GM23338 (cell line): ENCODE data around the gene CPXM2. TPM values are rescaled to one million over a fixed set of nuclear protein-coding genes. Genes with fewer than 3 reads are reported as not detected.

Source experiments
- ATAC-seq: fragments of 200-7000 bp; cut with Tn5 transposase; 3 replicates; pipeline ENCODE4 v1.9.1; 2020
- DNase-seq: peaks from one replicate; pipeline ENCODE4 v3.0.0-alpha.2; 2015; ENCODE audit warnings: low spot score
- H2AFZ ChIP-seq: fragments of 200-600 bp; sonication (generic); 2 replicates; pipeline ENCODE4 v1.8.0; 2016; ENCODE audit warnings: antibody characterized with exemption, mild to moderate bottlenecking, moderate library complexity
- H3F3A ChIP-seq: fragments of 200-600 bp; sonication (generic); replicated peaks from 2 replicates; pipeline ENCODE4 v1.8.0; 2017; ENCODE audit warnings: antibody characterized with exemption, mixed run types, low read depth
- H3K27ac ChIP-seq: fragments of 200-600 bp; sonication (generic); 2 replicates; pipeline ENCODE4 v1.6.1; 2016; ENCODE audit warnings: low read depth
- H3K27me3 ChIP-seq: fragments of 200-600 bp; sonication (generic); 2 replicates; pipeline ENCODE4 v1.8.0; 2016; ENCODE audit warnings: mild to moderate bottlenecking, mixed run types, moderate library complexity; ENCODE audit not compliant: insufficient read depth
- H3K36me3 ChIP-seq: fragments of 200-600 bp; sonication (generic); 2 replicates; pipeline ENCODE4 v1.8.0; 2016; ENCODE audit warnings: mild to moderate bottlenecking; ENCODE audit not compliant: insufficient read depth
- H3K4me1 ChIP-seq: fragments of 200-600 bp; sonication (generic); 2 replicates; pipeline ENCODE4 v1.8.0; 2016; ENCODE audit warnings: mild to moderate bottlenecking, moderate library complexity; ENCODE audit not compliant: insufficient read depth
- H3K4me2 ChIP-seq: fragments of 200-600 bp; sonication (generic); 2 replicates; pipeline ENCODE4 v1.7.1; 2017; ENCODE audit warnings: mixed run types
- H3K4me3 ChIP-seq: fragments of 200-600 bp; sonication (generic); 2 replicates; pipeline ENCODE4 v1.6.1; 2016; ENCODE audit warnings: mixed run types
- H3K79me2 ChIP-seq: fragments of 200-600 bp; sonication (generic); replicated peaks from 2 replicates; pipeline ENCODE4 v1.8.0; 2017; ENCODE audit warnings: mild to moderate bottlenecking; ENCODE audit not compliant: insufficient read depth
- H3K9me2 ChIP-seq: fragments of 200-600 bp; sonication (generic); 2 replicates; pipeline ENCODE4 v1.8.0; 2017; ENCODE audit not compliant: insufficient read depth
- H4K20me1 ChIP-seq: fragments of 200-600 bp; sonication (generic); replicated peaks from 2 replicates; pipeline ENCODE4 v1.8.0; 2017; ENCODE audit warnings: mild to moderate bottlenecking; ENCODE audit not compliant: insufficient read depth
- H3K27ac Mint-ChIP-seq: 2 replicates; pipeline ENCODE4 v1.8.0; 2020; ENCODE audit warnings: inconsistent platforms, mild to moderate bottlenecking, moderate library complexity, mixed read lengths
- H3K27me3 Mint-ChIP-seq: 3 replicates; pipeline ENCODE4 v1.8.0; 2022; ENCODE audit warnings: low read depth, mild to moderate bottlenecking, moderate library complexity, mixed read lengths, inconsistent platforms; ENCODE audit not compliant: insufficient read depth, poor library complexity
- H3K36me3 Mint-ChIP-seq: 3 replicates; pipeline ENCODE4 v1.8.0; 2021; ENCODE audit warnings: low read depth, mild to moderate bottlenecking, inconsistent platforms, moderate library complexity, mixed read lengths
- H3K4me1 Mint-ChIP-seq: 3 replicates; pipeline ENCODE4 v1.8.0; 2020; ENCODE audit warnings: mild to moderate bottlenecking, inconsistent platforms, mixed read lengths
- H3K4me3 Mint-ChIP-seq: 3 replicates; pipeline ENCODE4 v1.8.0; 2021; ENCODE audit warnings: moderate library complexity, mild to moderate bottlenecking, inconsistent platforms, mixed read lengths
- H3K9me3 Mint-ChIP-seq: 3 replicates; pipeline ENCODE4 v1.8.0; 2020; ENCODE audit warnings: moderate library complexity, mild to moderate bottlenecking, inconsistent platforms, mixed read lengths
- CREB1 ChIP-seq: fragments of 250-450 bp; sonication (Bioruptor Pico); IDR thresholded peaks from 2 replicates; pipeline ENCODE4 v1.5.0; 2020; ENCODE audit warnings: low read depth, mild to moderate bottlenecking, moderate library complexity
- EZH2 ChIP-seq: fragments of 200-600 bp; sonication (generic); IDR thresholded peaks from one replicate; pipeline ENCODE4 v1.8.0; 2017; ENCODE audit warnings: antibody characterized with exemption, mild to moderate bottlenecking, low read depth; ENCODE audit not compliant: unreplicated experiment
- EZH2phosphoT487 ChIP-seq: fragments of 200-600 bp; sonication (generic); IDR thresholded peaks from one replicate; pipeline ENCODE4 v1.8.1; 2018; ENCODE audit warnings: antibody characterized with exemption; ENCODE audit not compliant: unreplicated experiment
- JUNB ChIP-seq: IDR thresholded peaks from one replicate; pipeline ENCODE4 v1.6.1; 2016; ENCODE audit warnings: antibody characterized with exemption; ENCODE audit not compliant: unreplicated experiment
- NANOG ChIP-seq: IDR thresholded peaks from 2 replicates; pipeline ENCODE4 v1.6.1; 2016; ENCODE audit warnings: antibody characterized with exemption, borderline replicate concordance
- POLR2AphosphoS5 ChIP-seq: IDR thresholded peaks from 2 replicates; pipeline ENCODE4 v1.6.1; 2016; ENCODE audit warnings: antibody characterized with exemption, low read depth
- STAT1 ChIP-seq: IDR thresholded peaks from one replicate; pipeline ENCODE4 v1.6.1; 2016; ENCODE audit warnings: antibody characterized with exemption; ENCODE audit not compliant: unreplicated experiment
- ZNF114 ChIP-seq: fragments of 250-450 bp; sonication (Bioruptor Pico); IDR thresholded peaks from 2 replicates; pipeline ENCODE4 v1.5.0; 2020; ENCODE audit warnings: mild to moderate bottlenecking, moderate library complexity
- ZNF331 ChIP-seq: fragments of 250-450 bp; sonication (Bioruptor Pico); IDR thresholded peaks from 2 replicates; pipeline ENCODE4 v1.5.0; 2020; ENCODE audit warnings: low read depth, mild to moderate bottlenecking, moderate library complexity
- polyA plus RNA-seq: library from polyadenylated mRNA; unstranded; fragments of >200 nt; fragmentation: Nextera tagmentation; extraction: Ambion mirVana; gene quantifications from 2 replicates; pipeline ENCODE4 v1.2.1, GENCODE V29; 2016
- total RNA-seq: library from RNA; depleted of rRNA; stranded (reverse); fragments of >200 nt; shearing (Covaris generic); gene quantifications from 2 replicates; pipeline ENCODE4 v1.2.3, GENCODE V29; 2014
- TF ChIP-seq, protein P1 (sequence below): IDR thresholded peaks from one replicate; pipeline ENCODE4 v1.6.1; 2018; ENCODE audit warnings: antibody characterized with exemption; ENCODE audit not compliant: unreplicated experiment
- TF ChIP-seq, protein P2 (sequence below), 2 experiments: fragments of 200-600 bp in 1 of 2; sonication (generic) in 1 of 2; conservative IDR thresholded peaks; 2 replicates each; pipeline versions ENCODE4 v1.5.1 to v1.6.1; 2016 to 2017; ENCODE audit warnings: antibody characterized with exemption in 2 of 2, low read depth in 2 of 2, mild to moderate bottlenecking in 2 of 2, moderate library complexity in 1 of 2
- TF ChIP-seq, protein P3 (sequence below): IDR thresholded peaks from 2 replicates; pipeline ENCODE4 v1.6.1; 2016; ENCODE audit warnings: antibody characterized with exemption
- TF ChIP-seq, protein P4 (sequence below): fragments of 250-450 bp; sonication (Bioruptor Pico); IDR thresholded peaks from 2 replicates; pipeline ENCODE4 v1.5.0; 2020; ENCODE audit warnings: mild to moderate bottlenecking, moderate library complexity

The CPXM2 gene
- total and polyA plus RNA-seq, 2 experiments from 2014 or later, result 1.6 to 8.1 TPM

DNA sequence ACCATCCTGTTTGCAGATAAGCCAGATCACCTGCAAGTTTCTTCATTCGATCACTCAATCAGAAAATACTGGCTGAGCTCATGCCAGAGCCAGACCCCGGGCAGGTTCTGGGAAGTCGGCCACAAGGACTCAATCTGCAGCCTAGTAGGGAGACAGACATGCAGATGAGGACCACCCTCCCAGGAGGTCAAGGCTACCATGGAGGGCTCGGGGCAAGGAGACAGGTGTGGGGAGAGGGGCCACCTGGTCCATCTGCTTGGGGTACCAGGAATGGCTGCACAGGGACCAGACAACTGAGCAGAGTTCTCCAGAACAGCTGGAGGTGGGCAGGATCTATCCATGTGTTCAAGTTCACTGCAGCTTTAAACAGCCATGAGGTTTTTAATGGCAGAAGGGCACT lies 16.8 kb upstream of the CPXM2 start:
- no peaks in the 10 kb centered on the region for H3K9me3 Mint-ChIP-seq
- no peaks in the 10 kb centered on the region for H3K9me2 ChIP-seq
- ATAC-seq (no peak), DNase-seq (no peak)
- H3K4me1 ChIP-seq, result peaks cover 30% of the 10 kb centered on the region
- H3K27me3 Mint-ChIP-seq, result peaks cover 13% of the 10 kb centered on the region
- no peak overlapping the region for H3K27ac ChIP-seq
- no peaks in the 10 kb centered on the region for H3K36me3 Mint-ChIP-seq
- peaks cover 44% of the 10 kb centered on the region for H3K4me1 Mint-ChIP-seq
- no peak overlapping the region; the same call in 1 of the 2 replicates for H3K27ac Mint-ChIP-seq
- H2AFZ ChIP-seq, result no peak overlapping the region
- H3F3A ChIP-seq, result no peaks in the 10 kb centered on the region
- TF ChIP-seq, protein P1, sequence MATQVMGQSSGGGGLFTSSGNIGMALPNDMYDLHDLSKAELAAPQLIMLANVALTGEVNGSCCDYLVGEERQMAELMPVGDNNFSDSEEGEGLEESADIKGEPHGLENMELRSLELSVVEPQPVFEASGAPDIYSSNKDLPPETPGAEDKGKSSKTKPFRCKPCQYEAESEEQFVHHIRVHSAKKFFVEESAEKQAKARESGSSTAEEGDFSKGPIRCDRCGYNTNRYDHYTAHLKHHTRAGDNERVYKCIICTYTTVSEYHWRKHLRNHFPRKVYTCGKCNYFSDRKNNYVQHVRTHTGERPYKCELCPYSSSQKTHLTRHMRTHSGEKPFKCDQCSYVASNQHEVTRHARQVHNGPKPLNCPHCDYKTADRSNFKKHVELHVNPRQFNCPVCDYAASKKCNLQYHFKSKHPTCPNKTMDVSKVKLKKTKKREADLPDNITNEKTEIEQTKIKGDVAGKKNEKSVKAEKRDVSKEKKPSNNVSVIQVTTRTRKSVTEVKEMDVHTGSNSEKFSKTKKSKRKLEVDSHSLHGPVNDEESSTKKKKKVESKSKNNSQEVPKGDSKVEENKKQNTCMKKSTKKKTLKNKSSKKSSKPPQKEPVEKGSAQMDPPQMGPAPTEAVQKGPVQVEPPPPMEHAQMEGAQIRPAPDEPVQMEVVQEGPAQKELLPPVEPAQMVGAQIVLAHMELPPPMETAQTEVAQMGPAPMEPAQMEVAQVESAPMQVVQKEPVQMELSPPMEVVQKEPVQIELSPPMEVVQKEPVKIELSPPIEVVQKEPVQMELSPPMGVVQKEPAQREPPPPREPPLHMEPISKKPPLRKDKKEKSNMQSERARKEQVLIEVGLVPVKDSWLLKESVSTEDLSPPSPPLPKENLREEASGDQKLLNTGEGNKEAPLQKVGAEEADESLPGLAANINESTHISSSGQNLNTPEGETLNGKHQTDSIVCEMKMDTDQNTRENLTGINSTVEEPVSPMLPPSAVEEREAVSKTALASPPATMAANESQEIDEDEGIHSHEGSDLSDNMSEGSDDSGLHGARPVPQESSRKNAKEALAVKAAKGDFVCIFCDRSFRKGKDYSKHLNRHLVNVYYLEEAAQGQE, result no peak
- TF ChIP-seq CREB1 (CRISPR knock-in tag) (no peak), NANOG (no peak), ZNF114 (CRISPR knock-in tag) (no peak), JUNB (no peak), ZNF331 (CRISPR knock-in tag) (no peak), EZH2phosphoT487 (no peak), POLR2AphosphoS5 (no peak), STAT1 (no peak), EZH2 (no peak)
- TF ChIP-seq, protein P2, sequence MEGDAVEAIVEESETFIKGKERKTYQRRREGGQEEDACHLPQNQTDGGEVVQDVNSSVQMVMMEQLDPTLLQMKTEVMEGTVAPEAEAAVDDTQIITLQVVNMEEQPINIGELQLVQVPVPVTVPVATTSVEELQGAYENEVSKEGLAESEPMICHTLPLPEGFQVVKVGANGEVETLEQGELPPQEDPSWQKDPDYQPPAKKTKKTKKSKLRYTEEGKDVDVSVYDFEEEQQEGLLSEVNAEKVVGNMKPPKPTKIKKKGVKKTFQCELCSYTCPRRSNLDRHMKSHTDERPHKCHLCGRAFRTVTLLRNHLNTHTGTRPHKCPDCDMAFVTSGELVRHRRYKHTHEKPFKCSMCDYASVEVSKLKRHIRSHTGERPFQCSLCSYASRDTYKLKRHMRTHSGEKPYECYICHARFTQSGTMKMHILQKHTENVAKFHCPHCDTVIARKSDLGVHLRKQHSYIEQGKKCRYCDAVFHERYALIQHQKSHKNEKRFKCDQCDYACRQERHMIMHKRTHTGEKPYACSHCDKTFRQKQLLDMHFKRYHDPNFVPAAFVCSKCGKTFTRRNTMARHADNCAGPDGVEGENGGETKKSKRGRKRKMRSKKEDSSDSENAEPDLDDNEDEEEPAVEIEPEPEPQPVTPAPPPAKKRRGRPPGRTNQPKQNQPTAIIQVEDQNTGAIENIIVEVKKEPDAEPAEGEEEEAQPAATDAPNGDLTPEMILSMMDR (conservative IDR thresholded peaks at IDR 0.05; ENCODE audit: low read depth in 2 of 2), result no peak
- TF ChIP-seq, protein P3, sequence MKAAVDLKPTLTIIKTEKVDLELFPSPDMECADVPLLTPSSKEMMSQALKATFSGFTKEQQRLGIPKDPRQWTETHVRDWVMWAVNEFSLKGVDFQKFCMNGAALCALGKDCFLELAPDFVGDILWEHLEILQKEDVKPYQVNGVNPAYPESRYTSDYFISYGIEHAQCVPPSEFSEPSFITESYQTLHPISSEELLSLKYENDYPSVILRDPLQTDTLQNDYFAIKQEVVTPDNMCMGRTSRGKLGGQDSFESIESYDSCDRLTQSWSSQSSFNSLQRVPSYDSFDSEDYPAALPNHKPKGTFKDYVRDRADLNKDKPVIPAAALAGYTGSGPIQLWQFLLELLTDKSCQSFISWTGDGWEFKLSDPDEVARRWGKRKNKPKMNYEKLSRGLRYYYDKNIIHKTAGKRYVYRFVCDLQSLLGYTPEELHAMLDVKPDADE, result no peak
- TF ChIP-seq, protein P4, sequence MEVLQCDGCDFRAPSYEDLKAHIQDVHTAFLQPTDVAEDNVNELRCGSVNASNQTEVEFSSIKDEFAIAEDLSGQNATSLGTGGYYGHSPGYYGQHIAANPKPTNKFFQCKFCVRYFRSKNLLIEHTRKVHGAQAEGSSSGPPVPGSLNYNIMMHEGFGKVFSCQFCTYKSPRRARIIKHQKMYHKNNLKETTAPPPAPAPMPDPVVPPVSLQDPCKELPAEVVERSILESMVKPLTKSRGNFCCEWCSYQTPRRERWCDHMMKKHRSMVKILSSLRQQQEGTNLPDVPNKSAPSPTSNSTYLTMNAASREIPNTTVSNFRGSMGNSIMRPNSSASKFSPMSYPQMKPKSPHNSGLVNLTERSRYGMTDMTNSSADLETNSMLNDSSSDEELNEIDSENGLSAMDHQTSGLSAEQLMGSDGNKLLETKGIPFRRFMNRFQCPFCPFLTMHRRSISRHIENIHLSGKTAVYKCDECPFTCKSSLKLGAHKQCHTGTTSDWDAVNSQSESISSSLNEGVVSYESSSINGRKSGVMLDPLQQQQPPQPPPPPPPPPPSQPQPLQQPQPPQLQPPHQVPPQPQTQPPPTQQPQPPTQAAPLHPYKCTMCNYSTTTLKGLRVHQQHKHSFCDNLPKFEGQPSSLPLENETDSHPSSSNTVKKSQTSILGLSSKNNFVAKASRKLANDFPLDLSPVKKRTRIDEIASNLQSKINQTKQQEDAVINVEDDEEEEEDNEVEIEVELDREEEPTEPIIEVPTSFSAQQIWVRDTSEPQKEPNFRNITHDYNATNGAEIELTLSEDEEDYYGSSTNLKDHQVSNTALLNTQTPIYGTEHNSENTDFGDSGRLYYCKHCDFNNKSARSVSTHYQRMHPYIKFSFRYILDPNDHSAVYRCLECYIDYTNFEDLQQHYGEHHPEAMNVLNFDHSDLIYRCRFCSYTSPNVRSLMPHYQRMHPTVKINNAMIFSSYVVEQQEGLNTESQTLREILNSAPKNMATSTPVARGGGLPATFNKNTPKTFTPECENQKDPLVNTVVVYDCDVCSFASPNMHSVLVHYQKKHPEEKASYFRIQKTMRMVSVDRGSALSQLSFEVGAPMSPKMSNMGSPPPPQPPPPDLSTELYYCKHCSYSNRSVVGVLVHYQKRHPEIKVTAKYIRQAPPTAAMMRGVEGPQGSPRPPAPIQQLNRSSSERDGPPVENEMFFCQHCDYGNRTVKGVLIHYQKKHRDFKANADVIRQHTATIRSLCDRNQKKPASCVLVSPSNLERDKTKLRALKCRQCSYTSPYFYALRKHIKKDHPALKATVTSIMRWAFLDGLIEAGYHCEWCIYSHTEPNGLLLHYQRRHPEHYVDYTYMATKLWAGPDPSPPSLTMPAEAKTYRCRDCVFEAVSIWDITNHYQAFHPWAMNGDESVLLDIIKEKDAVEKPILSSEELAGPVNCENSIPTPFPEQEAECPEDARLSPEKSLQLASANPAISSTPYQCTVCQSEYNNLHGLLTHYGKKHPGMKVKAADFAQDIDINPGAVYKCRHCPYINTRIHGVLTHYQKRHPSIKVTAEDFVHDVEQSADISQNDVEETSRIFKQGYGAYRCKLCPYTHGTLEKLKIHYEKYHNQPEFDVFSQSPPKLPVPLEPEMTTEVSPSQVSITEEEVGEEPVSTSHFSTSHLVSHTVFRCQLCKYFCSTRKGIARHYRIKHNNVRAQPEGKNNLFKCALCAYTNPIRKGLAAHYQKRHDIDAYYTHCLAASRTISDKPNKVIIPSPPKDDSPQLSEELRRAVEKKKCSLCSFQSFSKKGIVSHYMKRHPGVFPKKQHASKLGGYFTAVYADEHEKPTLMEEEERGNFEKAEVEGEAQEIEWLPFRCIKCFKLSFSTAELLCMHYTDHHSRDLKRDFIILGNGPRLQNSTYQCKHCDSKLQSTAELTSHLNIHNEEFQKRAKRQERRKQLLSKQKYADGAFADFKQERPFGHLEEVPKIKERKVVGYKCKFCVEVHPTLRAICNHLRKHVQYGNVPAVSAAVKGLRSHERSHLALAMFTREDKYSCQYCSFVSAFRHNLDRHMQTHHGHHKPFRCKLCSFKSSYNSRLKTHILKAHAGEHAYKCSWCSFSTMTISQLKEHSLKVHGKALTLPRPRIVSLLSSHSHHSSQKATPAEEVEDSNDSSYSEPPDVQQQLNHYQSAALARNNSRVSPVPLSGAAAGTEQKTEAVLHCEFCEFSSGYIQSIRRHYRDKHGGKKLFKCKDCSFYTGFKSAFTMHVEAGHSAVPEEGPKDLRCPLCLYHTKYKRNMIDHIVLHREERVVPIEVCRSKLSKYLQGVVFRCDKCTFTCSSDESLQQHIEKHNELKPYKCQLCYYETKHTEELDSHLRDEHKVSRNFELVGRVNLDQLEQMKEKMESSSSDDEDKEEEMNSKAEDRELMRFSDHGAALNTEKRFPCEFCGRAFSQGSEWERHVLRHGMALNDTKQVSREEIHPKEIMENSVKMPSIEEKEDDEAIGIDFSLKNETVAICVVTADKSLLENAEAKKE (CRISPR knock-in tag), result no peak
- no peak overlapping the region for H3K4me3 ChIP-seq
- H3K79me2 ChIP-seq, result no peaks in the 10 kb centered on the region
- H3K36me3 ChIP-seq, result no peaks in the 10 kb centered on the region
- no peaks in the 10 kb centered on the region for H3K27me3 ChIP-seq
- no peak overlapping the region for H3K4me3 Mint-ChIP-seq
- no peak overlapping the region for H3K4me2 ChIP-seq
- H4K20me1 ChIP-seq, result no peaks in the 10 kb centered on the region
